Transverse colon (tissue), 4 donors: ENCODE data around the gene MMP13.

Experiments
- CTCF ChIP-seq, 5 experiments: fragments of 200-600 bp in 3 of 5; fragments of 450-650 bp in 2 of 5; sonication (generic) in 3 of 5; IDR thresholded peaks; 1 replicate in 2 of 5; 2 replicates in 3 of 5; pipeline ENCODE4 v1.5.1; 2016 to 2017; ENCODE audit warnings: antibody characterized with exemption in 5 of 5, inconsistent platforms in 3 of 5, mild to moderate bottlenecking in 2 of 5, moderate library complexity in 1 of 5
- POLR2A ChIP-seq: fragments of 450-650 bp; IDR thresholded peaks from one replicate; pipeline ENCODE4 v1.6.1; 2016; ENCODE audit warnings: antibody characterized with exemption, mild to moderate bottlenecking, moderate library complexity
- POLR2AphosphoS5 ChIP-seq, 3 donors: sonication (generic); formaldehyde crosslinking; IDR thresholded peaks; one replicate each; pipeline ENCODE4 v1.6.1; 2016; ENCODE audit warnings: antibody characterized with exemption in 3 of 3

- TF ChIP-seq CTCF (IDR thresholded peaks at IDR 0.05) (no peak), POLR2AphosphoS5 (IDR thresholded peaks at IDR 0.05) (no peak), POLR2A (no peak)
Measured at GRCh38 chr11:102927624-102927990, 27.9 kb downstream of the MMP13 start.
